Hepatocyte (in vitro differentiated cells): ENCODE data around the gene EDAR.

Experiments
- EZH2phosphoT487 ChIP-seq: fragments of 200-600 bp; sonication (generic); IDR thresholded peaks from one replicate; pipeline ENCODE4 v1.6.1; 2018; ENCODE audit warnings: antibody characterized with exemption, mild to moderate bottlenecking, low read depth, moderate library complexity; ENCODE audit not compliant: unreplicated experiment, severe bottlenecking
- TF ChIP-seq, protein P1 (sequence below): fragments of 200-600 bp; sonication (generic); IDR thresholded peaks from 2 replicates; pipeline ENCODE4 v1.5.1; 2016; ENCODE audit warnings: antibody characterized with exemption, mild to moderate bottlenecking; ENCODE audit not compliant: poor library complexity

DNA sequence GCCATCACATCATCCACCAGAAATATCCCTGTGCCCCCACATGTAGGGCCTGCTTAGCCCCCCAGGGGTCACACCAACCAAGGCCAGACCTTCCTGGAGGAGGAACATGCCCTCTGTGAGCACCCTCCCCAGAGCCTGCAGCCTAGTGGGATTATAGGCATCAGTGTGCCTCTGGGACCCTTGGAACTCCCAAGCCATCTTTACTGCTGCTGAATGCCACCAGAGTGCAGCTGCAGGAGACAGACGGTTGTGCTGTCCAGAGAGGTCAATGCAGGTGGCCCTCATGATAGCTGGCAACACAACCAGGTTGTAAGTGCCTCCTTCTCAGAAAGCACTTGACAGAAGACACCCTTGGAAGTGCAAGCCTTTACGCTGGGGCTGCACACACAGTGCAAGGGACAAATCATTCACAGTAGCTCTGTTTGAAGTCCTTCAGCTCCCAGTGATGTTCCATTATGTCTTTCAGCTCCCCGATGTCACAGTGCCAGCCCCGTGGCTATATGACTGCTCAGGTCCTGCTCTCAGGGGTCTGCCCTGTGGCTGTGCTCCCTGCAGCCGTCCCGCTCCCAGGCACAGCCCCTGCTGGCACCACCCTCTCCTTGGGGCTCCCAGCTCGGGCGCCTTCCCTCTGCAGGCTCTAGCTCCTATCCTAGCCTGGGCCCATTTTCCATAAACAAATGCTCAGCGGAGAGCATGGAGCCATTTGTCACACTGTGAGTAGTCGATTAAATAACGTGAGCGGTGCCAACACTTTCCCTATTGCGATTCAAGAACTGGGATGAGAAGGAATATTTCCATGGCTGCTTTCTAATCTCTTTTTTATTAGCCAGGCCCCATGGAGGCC lies 65.1 kb downstream of the EDAR start:
- TF ChIP-seq, protein P1, sequence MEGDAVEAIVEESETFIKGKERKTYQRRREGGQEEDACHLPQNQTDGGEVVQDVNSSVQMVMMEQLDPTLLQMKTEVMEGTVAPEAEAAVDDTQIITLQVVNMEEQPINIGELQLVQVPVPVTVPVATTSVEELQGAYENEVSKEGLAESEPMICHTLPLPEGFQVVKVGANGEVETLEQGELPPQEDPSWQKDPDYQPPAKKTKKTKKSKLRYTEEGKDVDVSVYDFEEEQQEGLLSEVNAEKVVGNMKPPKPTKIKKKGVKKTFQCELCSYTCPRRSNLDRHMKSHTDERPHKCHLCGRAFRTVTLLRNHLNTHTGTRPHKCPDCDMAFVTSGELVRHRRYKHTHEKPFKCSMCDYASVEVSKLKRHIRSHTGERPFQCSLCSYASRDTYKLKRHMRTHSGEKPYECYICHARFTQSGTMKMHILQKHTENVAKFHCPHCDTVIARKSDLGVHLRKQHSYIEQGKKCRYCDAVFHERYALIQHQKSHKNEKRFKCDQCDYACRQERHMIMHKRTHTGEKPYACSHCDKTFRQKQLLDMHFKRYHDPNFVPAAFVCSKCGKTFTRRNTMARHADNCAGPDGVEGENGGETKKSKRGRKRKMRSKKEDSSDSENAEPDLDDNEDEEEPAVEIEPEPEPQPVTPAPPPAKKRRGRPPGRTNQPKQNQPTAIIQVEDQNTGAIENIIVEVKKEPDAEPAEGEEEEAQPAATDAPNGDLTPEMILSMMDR, result no peak
- TF ChIP-seq EZH2phosphoT487, result no peak
